ENCODE measurements around the gene SNX24. TPM values are rescaled to one million over a fixed set of nuclear protein-coding genes. Genes with fewer than 3 reads are reported as not detected.

The SNX24 gene
- total and polyA plus RNA-seq, 10 of the 15 experiments (the other 5 are each of a cell fraction or from before 2014, with no cell fraction given), result 0.15 to 6.6 (median 4.1) TPM

- Histone ChIP-seq H3K27me3 (replicated peaks in 1 of 2; ENCODE audit: control insufficient read depth in 2 of 2, insufficient read depth in 2 of 2, low read length in 1 of 2) (peaks cover 4 to 18% of the 10 kb centered on the region in 2 experiments), H3K4me2 (ENCODE audit: control insufficient read depth, insufficient read depth) (peak overlapping the region; percentile 81; the same call in 1 of the 2 replicates), H4K20me1 (ENCODE audit: control insufficient read depth, insufficient read depth) (no peaks in the 10 kb centered on the region), H2AFZ (ENCODE audit: control insufficient read depth, low read depth, low read length) (peak overlapping the region; percentile 72), H3K9me3 (replicated peaks; ENCODE audit: control insufficient read depth, insufficient read depth, low read length) (no peaks in the 10 kb centered on the region), H3K9ac (ENCODE audit: control insufficient read depth, insufficient read depth, low read length) (no peak overlapping the region), H3K36me3 (ENCODE audit: control insufficient read depth in 2 of 2, insufficient read depth in 2 of 2, low read length in 1 of 2) (no peaks in the 10 kb centered on the region), H3K4me3 (peak overlapping the region; percentile 70), H3K4me1 (ENCODE audit: control insufficient read depth, insufficient read depth, low read length) (peaks cover 3% of the 10 kb centered on the region; the same call in 1 of the 2 replicates), H3K79me2 (ENCODE audit: control insufficient read depth, insufficient read depth, low read length) (no peaks in the 10 kb centered on the region), H3K27ac (ENCODE audit: control insufficient read depth, insufficient read depth) (no peak overlapping the region)
- ChIA-PET SMC1A (ENCODE audit: uncharacterized antibody, unreplicated experiment) (no interaction called here), RAD21 (ENCODE audit: unreplicated experiment) (no interaction called here), CTCF (no interaction called here), POLR2A (no interaction called here)
- no peak for FAIRE-seq
- in situ Hi-C loops (cut with MboI), result no loop called here
- intact Hi-C loops (cut with micrococcal nuclease; ENCODE audit: unreplicated experiment), result no loop called here
- BruUV-seq (replicated peaks), result no TSS peak
- 22% methylated on average over 11 of the region's 11 CpGs for WGBS (ENCODE audit: insufficient coverage, insufficient replicate concordance, low lambda C conversion rate, missing lambda C conversion rate)
- DNase-seq (ENCODE audit: low read depth, low spot score), result no peak
- no peak for TF ChIP-seq ASH2L (IDR thresholded peaks at IDR 0.05; ENCODE audit: borderline replicate concordance, low read depth)
- no peak for ATAC-seq
These were observed 191.6 kb downstream of the SNX24 start for GRCh38 chr5:123037104-123037418.

GRCh38 chr5:123039673-123040072 lies 194.3 kb downstream of the SNX24 start:
- no peak for FAIRE-seq

More at GRCh38 chr5:123039673-123040072, 194.3 kb downstream of the SNX24 start:
- H3K36me3 ChIP-seq (ENCODE audit: control insufficient read depth in 2 of 2, insufficient read depth in 2 of 2, low read length in 1 of 2), result no peaks in the 10 kb centered on the region
- no peak overlapping the region for H3K4me3 ChIP-seq
- H2AFZ ChIP-seq (ENCODE audit: control insufficient read depth, low read depth, low read length), result no peak overlapping the region
- H3K4me2 ChIP-seq (ENCODE audit: control insufficient read depth, insufficient read depth), result no peak overlapping the region
- H3K27ac ChIP-seq (ENCODE audit: control insufficient read depth, insufficient read depth), result no peak overlapping the region
- H3K4me1 ChIP-seq (ENCODE audit: control insufficient read depth, insufficient read depth, low read length), result peaks cover 3% of the 10 kb centered on the region; the same call in 1 of the 2 replicates
- ATAC-seq, result no peak
- H3K27me3 ChIP-seq (replicated peaks in 1 of 2; ENCODE audit: control insufficient read depth in 2 of 2, insufficient read depth in 2 of 2, low read length in 1 of 2), result peaks cover 4 to 17% of the 10 kb centered on the region in 2 experiments
- no TSS peak for BruUV-seq (replicated peaks)
- ChIA-PET SMC1A (ENCODE audit: uncharacterized antibody, unreplicated experiment) (interaction anchor here (0.6 to 1.3 kb wide), 2 partner anchors 18 to 845 kb away, joined by 3 to 4 read pairs; no protein-coding TSS in a partner anchor), RAD21 (ENCODE audit: unreplicated experiment) (no interaction called here), POLR2A (no interaction called here), CTCF (no interaction called here)
- H3K9ac ChIP-seq (ENCODE audit: control insufficient read depth, insufficient read depth, low read length), result no peak overlapping the region
- H3K9me3 ChIP-seq (replicated peaks; ENCODE audit: control insufficient read depth, insufficient read depth, low read length), result no peaks in the 10 kb centered on the region
- no peaks in the 10 kb centered on the region for H3K79me2 ChIP-seq (ENCODE audit: control insufficient read depth, insufficient read depth, low read length)
- intact Hi-C loops (cut with micrococcal nuclease; ENCODE audit: unreplicated experiment), result no loop called here
- no peaks in the 10 kb centered on the region for H4K20me1 ChIP-seq (ENCODE audit: control insufficient read depth, insufficient read depth)
- in situ Hi-C loops (cut with MboI), result no loop called here
- no peak for DNase-seq (ENCODE audit: low read depth, low spot score)
- TF ChIP-seq FOXM1 (IDR thresholded peaks at IDR 0.05; ENCODE audit: low read depth, low read length) (no peak), MEF2A (IDR thresholded peaks at IDR 0.05; ENCODE audit: insufficient read depth, low read depth, low read length) (no peak), TARDBP (IDR thresholded peaks at IDR 0.05; ENCODE audit: borderline replicate concordance) (no peak), CTCF (IDR thresholded peaks at IDR 0.05 in 2 of 3, conservative IDR thresholded peaks at IDR 0.05 in 1 of 3; ENCODE audit: control insufficient read depth in 2 of 3, extremely low read depth in 1 of 3, insufficient read depth in 1 of 3, low read depth in 3 of 3, low read length in 3 of 3) (no peak), PAX8 (IDR thresholded peaks at IDR 0.05) (no peak), SIX5 (IDR thresholded peaks at IDR 0.05; ENCODE audit: low read depth, low read length, severe bottlenecking) (no peak), YY1 (IDR thresholded peaks at IDR 0.05; ENCODE audit: low read depth, low read length) (no peak), SUZ12 (IDR thresholded peaks at IDR 0.05; ENCODE audit: unreplicated experiment) (no peak), RCOR1 (conservative IDR thresholded peaks at IDR 0.05; ENCODE audit: low read depth, low read length) (no peak), IKZF2 (IDR thresholded peaks at IDR 0.05) (no peak), PML (IDR thresholded peaks at IDR 0.05; ENCODE audit: low read length) (no peak), FOS (IDR thresholded peaks at IDR 0.05; ENCODE audit: borderline replicate concordance, extremely low read depth, insufficient read length) (no peak), SMC3 (IDR thresholded peaks at IDR 0.05; ENCODE audit: borderline replicate concordance, low read length) (no peak), ZNF384 (IDR thresholded peaks at IDR 0.05; ENCODE audit: borderline replicate concordance, low read depth, low read length) (no peak)
